ENCODE measurements around the gene TRUB1. TPM values are rescaled to one million over a fixed set of nuclear protein-coding genes. Genes with fewer than 3 reads are reported as not detected.

The TRUB1 gene
- total and polyA plus RNA-seq, 4 donors = 5.4 to 11.5 (median 9.1) TPM

- no peak for ATAC-seq (ENCODE audit: low FRiP score)
- no peaks in the 10 kb centered on the region for H3K9me3 ChIP-seq (ENCODE audit: control insufficient read depth, low read length)
- no peaks in the 10 kb centered on the region for H3K36me3 ChIP-seq (ENCODE audit: control insufficient read depth in 1 of 2, insufficient read depth in 2 of 2, low read length in 1 of 2)
- H3K27me3 ChIP-seq (ENCODE audit: control insufficient read depth in 1 of 2, insufficient read depth in 2 of 2, low read length in 1 of 2) = no peaks in the 10 kb centered on the region
- H3K27ac ChIP-seq (ENCODE audit: low read depth in 1 of 2, low read length in 2 of 2) = no peak overlapping the region
- H3K4me1 ChIP-seq (ENCODE audit: control insufficient read depth in 1 of 2, insufficient read depth in 2 of 2, low read length in 2 of 2) = no peaks in the 10 kb centered on the region
- H3K4me3 ChIP-seq (ENCODE audit: low read length in 2 of 2) = no peak overlapping the region
- no peak for DNase-seq
- WGBS, 2 donors = 89 to 94% methylated on average over 8 of the region's 8 CpGs
- intact Hi-C loops (cut with DNase I) = no loop called here
Measured at GRCh38 chr10:115023715-115024114, 85.7 kb downstream of the TRUB1 start.

GRCh38 chr10:115024371-115024770, 86.4 kb downstream of the TRUB1 start:
- H3K27ac ChIP-seq (ENCODE audit: low read depth in 1 of 2, low read length in 2 of 2) = no peak overlapping the region

GRCh38 chr10:115026056-115026745, 88.2 kb downstream of the TRUB1 start:
- Histone ChIP-seq H3K4me3 (ENCODE audit: low read length in 2 of 2) (no peak overlapping the region), H3K27me3 (ENCODE audit: control insufficient read depth in 1 of 2, insufficient read depth in 2 of 2, low read length in 1 of 2) (no peaks in the 10 kb centered on the region), H3K36me3 (ENCODE audit: control insufficient read depth in 1 of 2, insufficient read depth in 2 of 2, low read length in 1 of 2) (no peaks in the 10 kb centered on the region), H3K4me1 (ENCODE audit: control insufficient read depth in 1 of 2, insufficient read depth in 2 of 2, low read length in 2 of 2) (no peaks in the 10 kb centered on the region), H3K27ac (ENCODE audit: low read depth in 1 of 2, low read length in 2 of 2) (no peak overlapping the region), H3K9me3 (ENCODE audit: control insufficient read depth, low read length) (no peaks in the 10 kb centered on the region)
- no peak for ATAC-seq (ENCODE audit: low FRiP score)
- intact Hi-C loops (cut with DNase I) = no loop called here
- 47 to 49% methylated on average over 13 of the region's 13 CpGs for WGBS, 2 donors
- DNase-seq = no peak

More at GRCh38 chr10:115024371-115024770, 86.4 kb downstream of the TRUB1 start:
- Histone ChIP-seq H3K4me3 (ENCODE audit: low read length in 2 of 2) (no peak overlapping the region), H3K4me1 (ENCODE audit: control insufficient read depth in 1 of 2, insufficient read depth in 2 of 2, low read length in 2 of 2) (no peaks in the 10 kb centered on the region), H3K9me3 (ENCODE audit: control insufficient read depth, low read length) (no peaks in the 10 kb centered on the region), H3K36me3 (ENCODE audit: control insufficient read depth in 1 of 2, insufficient read depth in 2 of 2, low read length in 1 of 2) (no peaks in the 10 kb centered on the region), H3K27me3 (ENCODE audit: control insufficient read depth in 1 of 2, insufficient read depth in 2 of 2, low read length in 1 of 2) (no peaks in the 10 kb centered on the region)
- WGBS, 2 donors = 90 to 93% methylated on average over 9 of the region's 9 CpGs
- ATAC-seq (ENCODE audit: low FRiP score) (no peak), DNase-seq (no peak)
- intact Hi-C loops (cut with DNase I) = no loop called here

GRCh38 chr10:115026746-115027140, 88.7 kb downstream of the TRUB1 start:
- WGBS, 2 donors = 95 to 96% methylated on average over 7 of the region's 7 CpGs
- H3K9me3 ChIP-seq (ENCODE audit: control insufficient read depth, low read length) = no peaks in the 10 kb centered on the region
- no peak overlapping the region for H3K4me3 ChIP-seq (ENCODE audit: low read length in 2 of 2)
- no peaks in the 10 kb centered on the region for H3K27me3 ChIP-seq (ENCODE audit: control insufficient read depth in 1 of 2, insufficient read depth in 2 of 2, low read length in 1 of 2)
- DNase-seq (no peak), ATAC-seq (ENCODE audit: low FRiP score) (no peak)
- intact Hi-C loops (cut with DNase I) = no loop called here
- H3K36me3 ChIP-seq (ENCODE audit: control insufficient read depth in 1 of 2, insufficient read depth in 2 of 2, low read length in 1 of 2) = no peaks in the 10 kb centered on the region
- no peaks in the 10 kb centered on the region for H3K4me1 ChIP-seq (ENCODE audit: control insufficient read depth in 1 of 2, insufficient read depth in 2 of 2, low read length in 2 of 2)
- H3K27ac ChIP-seq (ENCODE audit: low read depth in 1 of 2, low read length in 2 of 2) = no peak overlapping the region

Other genes starting within 250 kb of the TRUB1 start
- 10 to 100 TPM; 33.1 to 48.4 TPM for gene FHIP2A, start 116.4 kb upstream of the TRUB1 start, total RNA-seq
- gene FHIP2A, start 116.4 kb upstream of the TRUB1 start, polyA plus RNA-seq = 10 to 100 TPM in 1 of 2 donors, 1 to 10 TPM in 1; 4.8 to 15.2 TPM
- gene ATRNL1, start 155.2 kb downstream of the TRUB1 start, total RNA-seq = 10 to 100 TPM; 27.5 to 41.0 TPM
- 1 to 10 TPM; 2.6 to 2.7 TPM for gene ATRNL1, start 155.2 kb downstream of the TRUB1 start, polyA plus RNA-seq

All from aorta (tissue), 5 donors.